HK-2 (cell line): ENCODE measurements around the gene TUBA8.
"Not testable (repeated sequence)": the region's sequence is repeated elsewhere in the genome, so short reads cannot be mapped to it uniquely, and the experiment has no call there.

ENCODE experiments used
- DNase-seq: peaks from one replicate; pipeline ENCODE4 v3.0.0-alpha.2; 2018; ENCODE audit not compliant: unreplicated experiment

The TUBA8 gene

GRCh38 chr22:18172776-18173175 is 62.2 kb downstream of the TUBA8 start:
- not testable (repeated sequence) for DNase-seq

DNA sequence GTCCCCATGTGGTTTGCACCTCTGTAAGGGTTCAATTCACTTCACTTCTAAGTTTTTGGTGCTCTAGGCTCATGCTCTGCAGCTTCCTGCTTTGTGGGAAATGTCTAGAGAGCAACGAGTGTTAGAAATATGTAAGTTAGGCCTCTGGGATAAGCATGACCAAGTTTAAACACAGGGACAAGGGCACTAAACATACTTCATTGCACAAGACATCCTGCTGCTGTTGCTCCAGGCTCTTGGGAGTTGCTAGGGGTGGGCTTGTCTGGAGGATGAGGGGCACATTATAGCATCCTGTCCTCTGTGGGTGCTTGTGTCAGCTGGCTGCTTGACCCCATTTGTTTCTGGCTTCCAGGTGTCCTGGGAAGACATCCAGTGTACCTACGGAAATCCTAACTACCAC is 62.8 kb downstream of the TUBA8 start:
- not testable (repeated sequence) for DNase-seq
